Lung (tissue), 12 donors: ENCODE results near the gene RNF144A. TPM values are rescaled to one million over a fixed set of nuclear protein-coding genes. Genes with fewer than 3 reads are reported as not detected.

Experiments
- ATAC-seq: fragments of 200-7000 bp; cut with Tn5 transposase; one replicate; pipeline ENCODE4 v1.9.1; 2020; ENCODE audit warnings: moderate number of reproducible peaks; ENCODE audit not compliant: insufficient read depth, low FRiP score
- DNase-seq, 3 donors: peaks; one replicate each; pipeline ENCODE4 v3.0.0-alpha.2; 2013 to 2017
- H3K27ac ChIP-seq, 2 donors: one replicate each; pipeline ENCODE4 v1.5.1; 2013; ENCODE audit warnings: mild to moderate bottlenecking in 2 of 2, moderate library complexity in 2 of 2, control low read depth in 1 of 2, inconsistent platforms in 1 of 2, low read depth in 1 of 2, low read length in 1 of 2
- H3K27me3 ChIP-seq, 3 donors: one replicate each; pipeline ENCODE4 v1.5.1; 2013; ENCODE audit warnings: low read length in 2 of 3; ENCODE audit not compliant: control insufficient read depth in 3 of 3, insufficient read depth in 3 of 3
- H3K36me3 ChIP-seq, 4 donors: one replicate each; pipeline ENCODE4 v1.5.1; 2013; ENCODE audit warnings: low read length in 4 of 4, mild to moderate bottlenecking in 1 of 4, moderate library complexity in 1 of 4; ENCODE audit not compliant: control insufficient read depth in 4 of 4, insufficient read depth in 4 of 4
- H3K4me1 ChIP-seq, 5 donors: one replicate each; pipeline ENCODE4 v1.5.1; 2013; ENCODE audit warnings: low read length in 5 of 5, mild to moderate bottlenecking in 2 of 5, moderate library complexity in 1 of 5; ENCODE audit not compliant: control insufficient read depth in 5 of 5, insufficient read depth in 5 of 5
- H3K4me3 ChIP-seq: one replicate; pipeline ENCODE4 v1.5.1; 2013; ENCODE audit warnings: mild to moderate bottlenecking, control low read depth, moderate library complexity
- H3K9ac ChIP-seq, 2 donors: one replicate each; pipeline ENCODE4 v1.5.1; 2013; ENCODE audit warnings: low read length in 2 of 2, control low read depth in 1 of 2; ENCODE audit not compliant: insufficient read depth in 1 of 2
- H3K9me3 ChIP-seq, 4 donors: one replicate each; pipeline ENCODE4 v1.5.1; 2013; ENCODE audit warnings: low read length in 3 of 4, mild to moderate bottlenecking in 1 of 4, moderate library complexity in 1 of 4; ENCODE audit not compliant: control insufficient read depth in 4 of 4, insufficient read depth in 3 of 4
- CTCF ChIP-seq: IDR thresholded peaks from 2 replicates; pipeline ENCODE4 v1.5.1; 2012; ENCODE audit warnings: mild to moderate bottlenecking; ENCODE audit errors: control extremely low read depth, extremely low read depth
- WGBS, 2 donors: extraction: QIAGEN DNeasy Blood & Tissue Kit; methylation state at CpG; one replicate each; pipeline ENCODE4 v1.1.7; 2013; 5-methylcytosine and 5-hydroxymethylcytosine counted together
- polyA plus RNA-seq, 2 donors: library from polyadenylated mRNA; stranded (reverse); fragments of 200-250 nt; gene quantifications; one replicate each; pipeline ENCODE4 v1.2.1, GENCODE V29; 2013
- total RNA-seq, 2 donors: library from RNA; depleted of rRNA in 1 of 2; stranded (reverse); fragments of >200 nt in 1 of 2; gene quantifications; one replicate each; pipeline ENCODE4 v1.2.1, GENCODE V29; 2014 to 2021
- donor health status: control.
- donor health status: control.
- donor health status: Bipolar disorder and iron deficiency.
- donor health status: healthy.
- donor health status: DM: yes; HTN: yes; CAD: no.

Gene RNF144A
- total and polyA plus RNA-seq, 4 donors = 2.7 to 25.3 (median 5.8) TPM

GRCh38 chr2:6945087-6945813 is 28.0 kb downstream of the RNF144A start:
- no peak for DNase-seq
- Histone ChIP-seq H3K27ac (no peak overlapping the region), H3K9me3 (no peaks in the 10 kb centered on the region), H3K4me1 (peaks cover 0 to 14% (median 0%) of the 10 kb centered on the region in 5 donors), H3K4me3 (no peak overlapping the region), H3K9ac (no peak overlapping the region), H3K36me3 (peaks cover 0 to 25% (median 6%) of the 10 kb centered on the region in 4 donors), H3K27me3 (no peaks in the 10 kb centered on the region)
- 76 to 79% methylated on average over 9 of the region's 9 CpGs for WGBS, 2 donors
- ATAC-seq = no peak
- TF ChIP-seq CTCF = no peak

- H3K36me3 ChIP-seq = peaks cover 0 to 25% (median 6%) of the 10 kb centered on the region in 4 donors
- H3K9ac ChIP-seq = no peak overlapping the region
- no peak overlapping the region for H3K27ac ChIP-seq
- peaks cover 0 to 13% (median 0%) of the 10 kb centered on the region in 5 donors for H3K4me1 ChIP-seq
- DNase-seq = no peak
- TF ChIP-seq CTCF = no peak
- H3K27me3 ChIP-seq = no peaks in the 10 kb centered on the region
- no peaks in the 10 kb centered on the region for H3K9me3 ChIP-seq
- no peak overlapping the region for H3K4me3 ChIP-seq
- no peak for ATAC-seq
Observed at GRCh38 chr2:6945821-6946220, 28.6 kb downstream of the RNF144A start.

GRCh38 chr2:6946722-6947121 is 29.5 kb downstream of the RNF144A start:
- Histone ChIP-seq H3K27ac (no peak overlapping the region), H3K9ac (no peak overlapping the region), H3K27me3 (no peaks in the 10 kb centered on the region), H3K36me3 (peaks cover 0 to 19% (median 4%) of the 10 kb centered on the region in 4 donors), H3K4me3 (no peak overlapping the region), H3K4me1 (peaks cover 0 to 9% (median 0%) of the 10 kb centered on the region in 5 donors), H3K9me3 (no peaks in the 10 kb centered on the region)
- ATAC-seq = no peak
- DNase-seq = no peak
- no peak for TF ChIP-seq CTCF
- 63 to 80% methylated on average over 2 of the region's 2 CpGs for WGBS, 2 donors
